GM12872 (cell line): ENCODE data around the gene ZC3HAV1.
A peak's percentile ranks its signal among the peaks of the same experiment; 100 is the strongest.

Experiments
- TF ChIP-seq, protein P1 (sequence below): IDR thresholded peaks from 3 replicates; pipeline ENCODE4 v1.5.1; 2011; ENCODE audit warnings: low read depth, mild to moderate bottlenecking, low read length, moderate library complexity; ENCODE audit not compliant: insufficient read depth

Gene ZC3HAV1

DNA sequence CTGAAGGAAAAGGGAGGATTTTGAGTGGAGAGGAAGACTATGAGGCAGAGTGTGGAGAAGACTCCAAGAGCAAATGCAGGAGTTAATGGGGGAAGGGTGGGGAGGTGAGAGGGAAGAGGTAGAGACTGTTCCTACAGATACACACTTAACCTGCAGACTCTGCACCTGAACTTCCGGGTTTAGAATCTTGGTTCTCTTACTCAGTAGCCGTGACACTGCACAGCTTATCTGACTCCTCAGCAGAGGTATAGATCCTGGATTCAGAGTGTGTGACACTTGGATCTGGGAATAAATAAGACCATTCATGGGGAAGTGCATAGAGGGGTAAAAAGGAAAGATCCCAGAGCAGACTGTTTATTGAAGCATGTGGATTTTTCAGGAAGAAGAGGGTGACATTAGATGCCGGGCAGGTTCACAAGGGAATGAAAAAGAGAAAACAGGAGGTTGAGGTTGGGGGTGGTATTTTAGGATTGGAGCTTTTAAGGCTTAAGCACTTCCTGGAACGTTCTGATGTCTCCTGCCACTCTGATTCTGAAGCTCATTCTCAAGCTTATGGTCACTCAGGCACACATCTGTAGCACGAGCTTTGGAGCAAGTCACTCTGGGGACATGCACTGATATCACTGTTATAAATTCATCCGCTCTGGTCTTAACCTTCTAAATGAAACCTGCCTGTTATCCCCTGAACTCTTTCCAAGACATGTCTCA, 68.0 kb downstream of the ZC3HAV1 start:
- TF ChIP-seq, protein P1, sequence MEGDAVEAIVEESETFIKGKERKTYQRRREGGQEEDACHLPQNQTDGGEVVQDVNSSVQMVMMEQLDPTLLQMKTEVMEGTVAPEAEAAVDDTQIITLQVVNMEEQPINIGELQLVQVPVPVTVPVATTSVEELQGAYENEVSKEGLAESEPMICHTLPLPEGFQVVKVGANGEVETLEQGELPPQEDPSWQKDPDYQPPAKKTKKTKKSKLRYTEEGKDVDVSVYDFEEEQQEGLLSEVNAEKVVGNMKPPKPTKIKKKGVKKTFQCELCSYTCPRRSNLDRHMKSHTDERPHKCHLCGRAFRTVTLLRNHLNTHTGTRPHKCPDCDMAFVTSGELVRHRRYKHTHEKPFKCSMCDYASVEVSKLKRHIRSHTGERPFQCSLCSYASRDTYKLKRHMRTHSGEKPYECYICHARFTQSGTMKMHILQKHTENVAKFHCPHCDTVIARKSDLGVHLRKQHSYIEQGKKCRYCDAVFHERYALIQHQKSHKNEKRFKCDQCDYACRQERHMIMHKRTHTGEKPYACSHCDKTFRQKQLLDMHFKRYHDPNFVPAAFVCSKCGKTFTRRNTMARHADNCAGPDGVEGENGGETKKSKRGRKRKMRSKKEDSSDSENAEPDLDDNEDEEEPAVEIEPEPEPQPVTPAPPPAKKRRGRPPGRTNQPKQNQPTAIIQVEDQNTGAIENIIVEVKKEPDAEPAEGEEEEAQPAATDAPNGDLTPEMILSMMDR: no peak

DNA sequence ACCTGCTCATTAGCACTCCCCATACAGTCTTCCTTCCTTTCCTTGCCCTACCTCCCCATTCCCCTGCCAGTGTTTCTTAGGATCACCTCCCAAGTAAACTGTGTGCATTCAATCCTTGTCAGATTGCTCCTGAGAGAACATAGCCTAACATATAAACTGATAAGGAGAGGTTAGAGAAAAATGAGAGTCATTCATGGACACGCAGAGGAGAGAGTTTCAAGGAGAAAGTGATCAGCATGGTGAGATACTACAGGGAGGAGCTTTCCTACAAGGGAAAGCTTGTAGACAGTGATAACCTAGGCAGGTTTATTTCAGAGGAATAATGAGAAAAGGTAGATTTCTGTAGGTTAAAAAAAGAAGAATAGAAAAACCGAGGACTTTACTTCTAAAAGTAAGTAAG, 70.8 kb downstream of the ZC3HAV1 start:
- TF ChIP-seq, protein P1: no peak

DNA sequence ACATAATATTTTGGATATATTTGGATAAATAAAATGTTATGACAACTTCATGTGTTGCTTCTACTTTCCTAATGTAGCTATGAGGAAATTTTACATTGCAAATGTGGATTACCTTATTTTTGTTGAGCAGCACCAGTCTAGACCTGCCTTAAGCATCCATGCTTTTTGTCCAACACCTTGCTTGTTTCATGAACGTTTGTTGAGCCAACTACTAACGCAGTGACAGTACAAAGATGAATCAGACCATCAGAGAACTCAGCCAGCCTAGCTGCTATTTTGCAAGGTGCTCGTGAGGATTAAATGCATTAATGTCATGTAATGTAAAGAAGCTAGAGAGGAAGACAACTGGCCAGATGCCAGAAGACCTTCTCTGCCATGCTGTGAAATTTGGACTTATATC, 72.6 kb downstream of the ZC3HAV1 start:
- TF ChIP-seq, protein P1: no peak

DNA sequence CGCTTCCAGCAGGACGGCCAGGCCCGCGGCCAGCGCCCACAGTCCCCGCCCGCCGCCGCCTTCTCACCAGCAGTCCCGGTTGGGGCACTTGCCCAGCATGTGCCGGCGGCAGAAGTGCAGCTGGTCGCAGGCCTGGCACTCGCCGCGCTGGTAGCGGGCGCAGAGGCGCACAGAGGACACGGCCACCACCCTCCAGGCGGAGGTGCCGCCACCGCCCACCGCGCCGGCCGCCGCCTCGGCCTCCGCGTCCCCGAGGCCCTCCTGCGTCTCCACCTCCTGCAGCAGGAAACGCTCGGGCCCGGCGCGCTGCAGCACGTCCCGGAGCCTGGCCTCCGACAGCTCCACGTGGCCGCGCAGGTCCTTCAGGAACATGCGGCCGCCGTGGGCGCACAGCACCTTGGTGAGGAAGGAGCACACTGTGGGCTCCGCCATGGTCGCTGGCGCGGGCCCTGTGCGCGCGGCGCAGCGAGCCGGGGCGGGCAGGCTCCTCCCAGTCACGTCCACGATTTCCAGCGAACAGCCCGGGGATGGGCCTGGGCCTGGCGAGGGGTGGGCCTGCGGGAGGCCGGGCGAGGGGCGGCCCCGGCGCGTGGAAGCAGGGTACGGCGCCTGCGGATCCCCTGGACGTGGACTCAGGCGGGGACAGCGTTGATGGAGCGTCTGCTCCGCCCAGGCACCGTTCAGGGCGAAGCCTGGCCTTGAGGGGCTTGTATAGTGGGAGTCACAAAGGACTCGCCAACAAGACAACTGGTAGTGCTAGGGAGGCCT, 73.8 kb downstream of the ZC3HAV1 start, which contains the start of gene ZC3HAV1L:
ZC3HAV1L (minus strand) TSS at position 457 of the 768 bp plus-strand sequence; CDS start at position 432, 25 bp downstream.
- TF ChIP-seq, protein P1: no peak

DNA sequence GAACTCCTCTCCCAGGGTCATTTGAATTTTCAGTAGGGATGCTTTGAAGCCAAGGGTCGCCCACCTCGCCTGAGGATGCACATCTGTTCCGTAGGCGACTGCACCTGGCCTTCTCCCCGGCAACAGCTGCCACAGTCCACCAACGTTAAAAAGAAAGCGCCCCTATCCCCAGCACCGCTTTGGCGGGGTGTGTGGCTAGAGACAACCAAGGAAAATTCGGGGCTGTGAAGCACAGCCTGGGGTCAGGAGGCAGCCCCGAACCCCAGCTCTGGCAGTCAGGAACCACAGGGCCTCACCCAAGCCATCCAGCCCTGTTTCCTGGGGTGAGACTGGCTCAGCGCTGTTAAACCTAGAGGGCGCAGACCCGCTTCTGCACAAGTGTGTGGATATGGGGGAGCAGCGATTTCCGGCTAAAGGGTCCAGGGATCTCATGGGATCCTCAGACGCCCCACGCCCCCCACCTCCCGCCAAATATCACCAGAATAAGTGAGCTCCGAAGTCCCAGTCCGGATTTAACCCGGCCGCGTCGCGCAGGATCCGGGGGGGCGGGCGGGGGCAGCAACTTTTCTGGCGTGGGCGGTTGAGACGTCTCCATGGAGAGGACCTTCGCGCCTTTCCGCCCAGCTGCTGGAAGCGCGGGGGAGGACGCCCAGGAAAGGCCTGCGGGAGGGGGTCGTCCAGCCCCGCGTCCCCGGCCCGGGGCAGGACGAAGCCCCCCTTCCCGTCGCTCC, 74.5 kb downstream of the ZC3HAV1 start:
- TF ChIP-seq, protein P1: peak; percentile 14; the same call in 1 of the 3 replicates

DNA sequence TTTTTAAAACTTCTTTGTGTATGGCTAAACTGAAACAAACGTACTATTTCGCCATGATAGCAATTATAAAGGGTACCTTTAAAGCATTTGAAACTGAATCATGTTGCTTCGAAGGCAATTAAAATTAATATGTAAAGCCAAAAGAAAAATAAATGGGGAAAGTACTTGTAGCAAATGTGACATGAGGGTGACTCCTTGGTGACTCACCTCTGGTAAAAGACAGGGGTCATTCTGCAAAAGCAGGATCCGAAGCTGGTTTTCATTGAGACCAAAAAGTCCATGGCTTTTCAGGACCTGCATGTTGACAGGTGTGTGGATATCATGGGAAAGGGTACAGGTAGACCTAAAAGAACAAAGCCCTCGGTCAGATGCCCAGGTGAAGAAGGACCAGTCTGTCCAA, 75.2 kb downstream of the ZC3HAV1 start:
- TF ChIP-seq, protein P1: no peak
